ENCODE measurements around the gene SELE.
"Not testable (repeated sequence)": the region's sequence is repeated elsewhere in the genome, so short reads cannot be mapped to it uniquely, and the experiment has no call there.

SELE gene

DNA sequence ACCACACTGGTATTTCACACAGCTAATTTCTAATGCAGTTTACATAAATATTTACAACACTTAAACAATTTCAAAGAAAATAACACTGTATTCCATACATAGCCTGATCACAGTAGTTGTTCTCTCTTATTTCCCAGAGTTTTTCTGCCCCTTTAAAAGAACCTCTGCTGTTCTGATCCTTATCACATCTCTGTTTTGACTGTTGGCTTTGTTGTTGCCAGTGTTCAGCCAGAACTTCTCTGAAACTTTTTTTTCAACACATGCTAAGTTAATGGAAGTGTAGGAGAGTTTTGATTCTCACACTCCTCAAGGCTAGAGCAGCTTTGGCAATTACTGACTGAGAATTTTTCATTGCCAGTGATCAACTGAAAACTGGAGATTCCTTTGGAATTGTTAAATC lies 11.1 kb downstream of the SELE start:
- no peaks in the 10 kb centered on the region for H3K27me3 ChIP-seq (ENCODE audit: low read depth, low read length)
- H3K27ac ChIP-seq (ENCODE audit: low read length) = no peak overlapping the region
- H3K4me3 ChIP-seq (ENCODE audit: low read depth in 1 of 2, low read length in 2 of 2) = no peak overlapping the region
- no peaks in the 10 kb centered on the region for H3K36me3 ChIP-seq (ENCODE audit: control insufficient read depth in 1 of 2, insufficient read depth in 2 of 2, low read length in 2 of 2)
- no peaks in the 10 kb centered on the region for H3K9me3 ChIP-seq (ENCODE audit: control insufficient read depth in 1 of 2, low read length in 2 of 2)
- H3K4me1 ChIP-seq (ENCODE audit: control insufficient read depth in 1 of 2, insufficient read depth in 2 of 2, low read length in 2 of 2) = no peaks in the 10 kb centered on the region

DNA sequence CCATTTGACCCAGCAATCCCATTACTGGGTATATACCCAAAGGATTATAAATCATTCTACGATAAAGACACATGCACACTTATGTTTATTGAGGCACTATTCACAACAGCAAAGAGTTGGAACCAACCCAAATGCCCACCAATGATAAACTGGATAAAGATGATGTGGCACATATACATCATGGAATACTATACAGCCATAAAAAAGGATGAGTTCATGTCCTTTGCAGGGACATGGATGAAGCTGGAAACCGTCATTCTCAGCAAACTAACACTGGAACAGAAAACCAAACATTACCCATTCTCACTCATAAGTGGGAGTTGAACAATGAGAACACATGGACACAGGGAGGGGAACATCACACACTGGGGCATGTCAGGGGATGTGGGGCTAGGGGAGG lies 18.8 kb downstream of the SELE start:
- H3K27me3 ChIP-seq (ENCODE audit: low read depth, low read length); H3K4me1 ChIP-seq (ENCODE audit: control insufficient read depth in 1 of 2, insufficient read depth in 2 of 2, low read length in 2 of 2); H3K9me3 ChIP-seq (ENCODE audit: control insufficient read depth in 1 of 2, low read length in 2 of 2); H3K36me3 ChIP-seq (ENCODE audit: control insufficient read depth in 1 of 2, insufficient read depth in 2 of 2, low read length in 2 of 2); H3K27ac ChIP-seq (ENCODE audit: low read length); H3K4me3 ChIP-seq (ENCODE audit: low read depth in 1 of 2, low read length in 2 of 2): not testable (repeated sequence)

DNA sequence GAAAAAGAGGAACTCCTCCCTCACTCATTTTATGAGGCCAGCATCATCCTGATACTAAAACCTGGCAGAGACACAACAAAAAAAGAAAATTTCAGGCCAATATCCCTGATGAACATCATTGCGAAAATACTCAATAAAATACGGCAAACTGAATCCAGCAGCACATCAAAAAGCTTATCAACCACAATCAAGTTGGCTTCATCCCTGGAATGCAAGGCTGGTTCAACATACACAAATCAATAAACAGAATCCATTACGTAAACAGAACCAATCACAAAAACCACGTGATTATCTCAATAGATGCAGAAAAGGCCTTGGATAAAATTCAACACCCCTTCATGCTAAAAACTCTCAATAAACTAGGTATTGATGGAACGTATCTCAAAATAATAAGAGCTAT lies 20.8 kb downstream of the SELE start:
- H3K9me3 ChIP-seq (ENCODE audit: control insufficient read depth in 1 of 2, low read length in 2 of 2); H3K4me1 ChIP-seq (ENCODE audit: control insufficient read depth in 1 of 2, insufficient read depth in 2 of 2, low read length in 2 of 2); H3K36me3 ChIP-seq (ENCODE audit: control insufficient read depth in 1 of 2, insufficient read depth in 2 of 2, low read length in 2 of 2); H3K4me3 ChIP-seq (ENCODE audit: low read depth in 1 of 2, low read length in 2 of 2); H3K27me3 ChIP-seq (ENCODE audit: low read depth, low read length); H3K27ac ChIP-seq (ENCODE audit: low read length): not testable (repeated sequence)

DNA sequence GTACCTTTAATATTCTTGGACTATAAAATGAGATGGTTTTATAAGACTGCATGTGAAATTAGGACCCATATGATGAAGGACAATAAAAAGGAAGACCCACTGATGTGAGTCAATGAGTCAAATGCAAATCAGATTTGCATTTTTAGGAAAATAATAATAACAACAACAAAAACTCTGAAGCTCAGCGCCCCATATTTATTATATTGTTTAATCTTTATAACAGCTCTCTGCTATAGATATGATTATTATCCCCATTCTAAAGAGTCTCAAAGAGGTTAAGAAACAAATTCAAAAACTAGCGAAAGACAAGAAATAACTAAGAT lies 21.6 kb downstream of the SELE start:
- Histone ChIP-seq H3K27me3 (ENCODE audit: low read depth, low read length) (no peaks in the 10 kb centered on the region), H3K27ac (ENCODE audit: low read length) (no peak overlapping the region), H3K4me1 (ENCODE audit: control insufficient read depth in 1 of 2, insufficient read depth in 2 of 2, low read length in 2 of 2) (no peaks in the 10 kb centered on the region)

DNA sequence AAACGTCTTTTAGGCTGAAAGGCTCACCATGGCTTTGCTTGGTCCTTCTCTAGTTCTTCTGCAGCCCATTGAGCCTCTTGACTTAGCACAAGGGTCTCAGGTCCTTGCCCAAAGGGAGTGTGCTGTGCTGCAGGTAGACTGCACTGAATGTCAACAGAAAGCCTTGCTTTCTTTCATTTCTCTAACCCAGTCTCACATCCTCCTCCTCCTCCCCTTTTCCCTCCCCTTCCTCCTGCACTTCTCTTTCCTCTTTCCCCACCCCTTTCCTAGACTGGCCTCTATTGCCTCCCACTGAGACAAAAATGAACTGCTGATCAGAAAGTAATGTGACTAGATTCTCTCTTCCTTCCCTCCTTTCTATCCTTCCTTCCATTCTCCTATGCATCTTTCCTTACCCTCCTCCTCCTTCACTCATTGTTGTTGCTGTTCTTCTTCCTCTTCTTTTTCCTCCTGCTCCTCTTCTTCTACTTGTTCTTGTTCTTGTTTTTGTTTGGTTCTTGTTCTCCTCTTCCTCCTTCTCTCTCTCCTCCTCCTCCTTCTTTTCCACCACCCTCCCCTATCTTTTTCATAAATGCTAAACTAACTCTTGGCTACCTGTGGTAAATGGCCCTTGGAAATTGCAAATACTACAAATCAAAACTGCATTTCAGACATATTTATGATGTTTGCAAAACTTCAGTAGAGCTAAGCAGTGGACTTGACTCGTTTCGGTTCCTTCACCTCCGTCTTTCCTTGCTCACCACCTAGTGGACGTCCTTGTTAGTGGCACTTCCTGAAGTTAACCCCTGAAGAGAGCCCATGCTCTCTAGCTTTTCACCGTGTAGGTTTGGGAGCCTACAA lies 22.2 kb downstream of the SELE start, which contains the start of gene SELL:
SELL (minus strand) TSS at position 152 of the 840 bp plus-strand sequence; CDS start at position 30, 122 bp downstream.
- no peaks in the 10 kb centered on the region for H3K36me3 ChIP-seq (ENCODE audit: control insufficient read depth in 1 of 2, insufficient read depth in 2 of 2, low read length in 2 of 2)
- H3K27me3 ChIP-seq (ENCODE audit: low read depth, low read length) = no peaks in the 10 kb centered on the region
- H3K9me3 ChIP-seq (ENCODE audit: control insufficient read depth in 1 of 2, low read length in 2 of 2) = peaks cover 0 to 6% of the 10 kb centered on the region in 2 donors
- H3K4me1 ChIP-seq (ENCODE audit: control insufficient read depth in 1 of 2, insufficient read depth in 2 of 2, low read length in 2 of 2) = no peaks in the 10 kb centered on the region
- H3K27ac ChIP-seq (ENCODE audit: low read length) = no peak within 1 kb of the TSS
- H3K4me3 ChIP-seq (ENCODE audit: low read depth in 1 of 2, low read length in 2 of 2) = peak within 1 kb of the TSS; percentile 13 to 35

More for the DNA sequence above, 21.6 kb downstream of the SELE start:
- Histone ChIP-seq H3K9me3 (ENCODE audit: control insufficient read depth in 1 of 2, low read length in 2 of 2) (peaks cover 0 to 6% of the 10 kb centered on the region in 2 donors), H3K36me3 (ENCODE audit: control insufficient read depth in 1 of 2, insufficient read depth in 2 of 2, low read length in 2 of 2) (no peaks in the 10 kb centered on the region), H3K4me3 (ENCODE audit: low read depth in 1 of 2, low read length in 2 of 2) (no peak overlapping the region)

DNA sequence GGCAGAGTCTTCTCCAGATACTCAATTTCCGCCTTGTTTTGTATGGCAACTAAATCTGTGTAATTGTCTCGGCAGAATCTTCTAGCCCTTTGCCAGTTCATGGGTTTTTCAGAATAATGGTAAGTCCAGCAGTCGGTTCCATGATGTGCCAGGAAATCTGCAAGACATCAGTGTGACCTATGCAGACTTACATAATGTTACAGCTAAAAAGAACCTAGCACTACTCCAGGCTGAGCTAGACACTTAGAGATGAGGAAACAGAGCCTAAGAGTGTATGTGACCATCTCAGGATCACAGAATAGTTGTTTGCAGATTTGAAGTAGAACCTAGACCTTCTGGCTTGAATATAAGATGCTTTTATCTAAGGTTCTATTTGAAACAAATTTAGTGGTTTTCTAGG lies 25.2 kb downstream of the SELE start:
- Histone ChIP-seq H3K27me3 (ENCODE audit: low read depth, low read length) (no peaks in the 10 kb centered on the region), H3K9me3 (ENCODE audit: control insufficient read depth in 1 of 2, low read length in 2 of 2) (no peaks in the 10 kb centered on the region), H3K4me1 (ENCODE audit: control insufficient read depth in 1 of 2, insufficient read depth in 2 of 2, low read length in 2 of 2) (no peaks in the 10 kb centered on the region), H3K4me3 (ENCODE audit: low read depth in 1 of 2, low read length in 2 of 2) (no peak overlapping the region), H3K36me3 (ENCODE audit: control insufficient read depth in 1 of 2, insufficient read depth in 2 of 2, low read length in 2 of 2) (no peaks in the 10 kb centered on the region), H3K27ac (ENCODE audit: low read length) (no peak overlapping the region)

DNA sequence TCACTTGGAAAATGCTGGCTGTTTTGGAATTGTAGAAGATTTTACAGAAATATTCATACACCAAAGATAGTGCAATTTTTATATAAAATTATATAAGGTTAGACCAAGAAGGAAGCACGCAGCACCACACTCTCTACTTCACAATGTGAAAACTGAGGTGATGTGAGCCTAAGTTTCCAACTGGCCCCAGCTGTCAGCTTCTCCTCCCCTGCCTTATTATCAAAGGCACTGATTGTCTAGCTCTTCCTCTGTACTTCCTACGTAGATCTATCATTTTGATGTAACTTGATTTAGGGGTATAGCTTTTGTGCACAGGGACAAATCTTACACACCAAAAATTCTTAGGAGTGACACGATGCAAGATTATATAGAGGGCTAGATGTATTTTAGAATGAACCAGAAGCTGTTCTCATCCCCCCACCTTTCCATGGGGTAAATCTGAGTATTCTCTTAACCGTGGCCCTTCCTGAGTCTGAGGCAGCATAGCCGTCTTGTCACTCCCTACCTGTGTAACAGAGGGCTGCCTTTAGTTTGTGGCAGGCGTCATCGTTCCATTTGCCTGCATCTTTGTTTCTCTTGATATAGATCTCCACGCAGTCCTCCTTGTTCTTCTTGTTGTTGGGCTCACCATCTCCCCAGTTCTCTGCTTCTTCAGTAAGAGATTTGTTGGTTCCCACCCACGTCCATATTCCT lies 25.8 kb downstream of the SELE start:
- H3K27ac ChIP-seq (ENCODE audit: low read length) = no peak overlapping the region
- no peaks in the 10 kb centered on the region for H3K36me3 ChIP-seq (ENCODE audit: control insufficient read depth in 1 of 2, insufficient read depth in 2 of 2, low read length in 2 of 2)
- no peak overlapping the region for H3K4me3 ChIP-seq (ENCODE audit: low read depth in 1 of 2, low read length in 2 of 2)

DNA sequence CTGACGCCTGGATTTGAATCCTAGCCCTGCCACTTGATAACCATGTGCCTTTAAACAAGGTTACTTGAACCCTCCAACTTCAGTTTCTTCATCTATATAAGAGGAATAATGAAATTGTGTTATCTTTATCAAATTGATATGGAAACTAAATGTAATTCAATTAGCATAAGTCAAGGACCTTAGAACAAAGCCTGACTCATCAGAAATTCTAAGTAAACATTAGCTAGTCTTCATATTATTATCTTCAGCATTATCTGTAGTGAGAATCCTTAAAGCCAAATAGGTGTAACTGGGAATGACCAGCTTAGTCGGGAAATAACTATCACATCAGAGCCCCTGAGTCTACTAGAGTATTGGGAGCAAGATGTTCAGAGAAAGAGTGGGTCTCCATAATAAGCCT lies 29.1 kb downstream of the SELE start:
- Histone ChIP-seq H3K27ac (ENCODE audit: low read length) (no peak overlapping the region), H3K36me3 (ENCODE audit: control insufficient read depth in 1 of 2, insufficient read depth in 2 of 2, low read length in 2 of 2) (no peaks in the 10 kb centered on the region), H3K4me3 (ENCODE audit: low read depth in 1 of 2, low read length in 2 of 2) (no peak overlapping the region), H3K9me3 (ENCODE audit: control insufficient read depth in 1 of 2, low read length in 2 of 2) (no peaks in the 10 kb centered on the region), H3K4me1 (ENCODE audit: control insufficient read depth in 1 of 2, insufficient read depth in 2 of 2, low read length in 2 of 2) (no peaks in the 10 kb centered on the region), H3K27me3 (ENCODE audit: low read depth, low read length) (no peaks in the 10 kb centered on the region)

More for the DNA sequence above, 25.8 kb downstream of the SELE start:
- Histone ChIP-seq H3K27me3 (ENCODE audit: low read depth, low read length) (no peaks in the 10 kb centered on the region), H3K9me3 (ENCODE audit: control insufficient read depth in 1 of 2, low read length in 2 of 2) (no peaks in the 10 kb centered on the region), H3K4me1 (ENCODE audit: control insufficient read depth in 1 of 2, insufficient read depth in 2 of 2, low read length in 2 of 2) (no peaks in the 10 kb centered on the region)

DNA sequence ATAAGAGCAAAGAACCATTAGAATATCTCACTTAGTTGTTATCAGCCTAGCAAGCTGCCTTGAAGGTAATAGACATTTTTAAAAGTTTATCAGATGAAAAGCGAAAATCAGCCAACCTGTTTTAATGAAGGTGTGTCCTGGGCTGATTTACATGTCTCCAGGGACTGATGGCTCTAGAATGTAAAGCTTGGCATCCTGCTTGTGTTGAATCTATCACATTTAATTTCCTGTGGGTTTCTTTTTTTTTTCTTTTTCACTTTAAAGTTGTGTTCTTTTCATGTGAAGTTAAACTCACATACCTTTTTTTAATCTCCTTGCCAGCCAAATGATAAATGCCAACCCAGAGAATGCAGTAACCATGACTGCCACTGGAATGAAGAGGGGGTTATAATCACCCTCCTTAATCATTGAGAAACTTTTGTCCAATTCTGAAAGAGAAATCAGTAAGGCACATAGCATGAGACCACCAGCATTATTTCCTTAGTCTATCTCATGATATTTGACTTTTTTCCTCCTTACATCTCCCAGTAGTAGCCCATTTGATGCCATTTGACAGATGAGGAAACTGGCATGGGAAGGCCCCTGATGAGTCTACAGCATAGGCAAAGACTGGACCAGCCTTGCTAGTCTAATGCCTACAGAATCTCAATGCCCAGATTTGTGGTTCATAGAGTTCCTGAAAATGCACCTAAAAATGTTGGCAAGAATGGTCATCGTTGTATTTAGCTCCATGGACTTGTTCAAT lies 32.4 kb downstream of the SELE start:
- Histone ChIP-seq H3K27ac (ENCODE audit: low read length) (no peak overlapping the region), H3K9me3 (ENCODE audit: control insufficient read depth in 1 of 2, low read length in 2 of 2) (no peaks in the 10 kb centered on the region), H3K27me3 (ENCODE audit: low read depth, low read length) (no peaks in the 10 kb centered on the region), H3K4me3 (ENCODE audit: low read depth in 1 of 2, low read length in 2 of 2) (no peak overlapping the region), H3K36me3 (ENCODE audit: control insufficient read depth in 1 of 2, insufficient read depth in 2 of 2, low read length in 2 of 2) (no peaks in the 10 kb centered on the region), H3K4me1 (ENCODE audit: control insufficient read depth in 1 of 2, insufficient read depth in 2 of 2, low read length in 2 of 2) (no peaks in the 10 kb centered on the region)

DNA sequence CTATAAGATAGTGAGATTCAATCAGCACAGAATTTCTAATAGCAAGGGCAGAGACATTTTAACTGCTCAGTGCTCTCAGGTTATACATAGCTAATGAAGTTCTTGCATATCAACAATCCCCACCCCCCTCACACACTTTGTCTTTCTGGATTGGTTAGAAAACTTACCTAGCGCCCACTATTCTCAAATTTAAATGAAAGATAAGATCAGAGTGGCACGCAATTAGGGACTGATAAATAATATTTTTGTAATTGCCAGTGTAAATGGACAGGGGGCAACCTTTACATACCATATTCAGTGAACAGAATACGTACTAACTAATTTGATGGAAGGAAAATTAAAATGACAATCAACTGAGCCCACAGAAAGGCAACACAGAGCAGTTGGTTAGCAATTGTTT lies 34.2 kb downstream of the SELE start:
- Histone ChIP-seq H3K9me3 (ENCODE audit: control insufficient read depth in 1 of 2, low read length in 2 of 2) (no peaks in the 10 kb centered on the region), H3K4me3 (ENCODE audit: low read depth in 1 of 2, low read length in 2 of 2) (no peak overlapping the region), H3K4me1 (ENCODE audit: control insufficient read depth in 1 of 2, insufficient read depth in 2 of 2, low read length in 2 of 2) (no peaks in the 10 kb centered on the region), H3K36me3 (ENCODE audit: control insufficient read depth in 1 of 2, insufficient read depth in 2 of 2, low read length in 2 of 2) (no peaks in the 10 kb centered on the region), H3K27ac (ENCODE audit: low read length) (no peak overlapping the region), H3K27me3 (ENCODE audit: low read depth, low read length) (no peaks in the 10 kb centered on the region)

DNA sequence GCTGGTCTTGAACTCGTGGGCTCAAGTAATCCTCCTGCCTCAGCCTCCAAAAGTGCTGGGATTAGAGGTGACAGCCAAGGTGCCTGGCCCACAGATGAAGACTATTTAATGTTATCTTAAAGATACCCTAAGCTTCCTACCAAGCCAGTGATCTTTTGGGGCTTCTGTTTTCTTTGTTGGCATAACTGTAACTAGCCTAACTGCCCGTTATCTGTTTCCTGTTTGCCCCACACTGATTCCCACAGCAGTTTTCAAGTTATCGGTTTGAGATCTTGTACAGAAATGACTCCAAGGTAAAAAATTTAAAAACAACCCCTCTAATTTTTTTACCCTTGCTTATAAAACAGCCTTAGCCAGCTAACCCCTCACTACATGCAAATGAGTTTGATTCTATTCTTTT lies 34.9 kb downstream of the SELE start:
- Histone ChIP-seq H3K27me3 (ENCODE audit: low read depth, low read length) (no peaks in the 10 kb centered on the region), H3K4me3 (ENCODE audit: low read depth in 1 of 2, low read length in 2 of 2) (no peak overlapping the region), H3K27ac (ENCODE audit: low read length) (no peak overlapping the region), H3K9me3 (ENCODE audit: control insufficient read depth in 1 of 2, low read length in 2 of 2) (no peaks in the 10 kb centered on the region), H3K4me1 (ENCODE audit: control insufficient read depth in 1 of 2, insufficient read depth in 2 of 2, low read length in 2 of 2) (peaks cover 0 to 2% of the 10 kb centered on the region in 2 donors), H3K36me3 (ENCODE audit: control insufficient read depth in 1 of 2, insufficient read depth in 2 of 2, low read length in 2 of 2) (no peaks in the 10 kb centered on the region)

Measured in muscle layer of duodenum (tissue), 2 donors.